HepG2 (cell line): ENCODE measurements around the gene FAS. TPM values are rescaled to one million over a fixed set of nuclear protein-coding genes. Genes with fewer than 3 reads are reported as not detected.

ENCODE experiments used
- ATAC-seq: fragments of 200-7000 bp; cut with Tn5 transposase; 3 replicates; pipeline ENCODE4 v1.9.1; 2020; ENCODE audit warnings: mild to moderate bottlenecking, moderate library complexity
- BruUV-seq: library from RNA; stranded (reverse); fragments of 400-500 nt; replicated peaks from 2 replicates; lab custom pipeline; 2021; lab: Mats Ljungman, UMichigan
- CTCF ChIA-PET: fragments of 300-600 bp; formaldehyde crosslinking; extraction: SDS; loops from one replicate; lab custom pipeline; 2021; ENCODE audit warnings: low total read pairs, inconsistent platforms, low intra/inter-chr PET ratio; lab: Yijun Ruan, JAX
- POLR2A ChIA-PET: fragments of 350-600 bp; sonication (Branson Sonifier 250); formaldehyde crosslinking; loops from one replicate; lab custom pipeline; 2020; ENCODE audit warnings: antibody characterized with exemption, inconsistent platforms; lab: Yijun Ruan, JAX
- DNase-seq: peaks from one replicate; pipeline ENCODE4 v3.0.0-alpha.2; 2015; ENCODE audit warnings: low spot score
- FAIRE-seq: peaks from 3 replicates; lab custom pipeline; 2011; peaks lifted over from hg19 to GRCh38; lab: Jason Lieb, UNC
- H2AFZ ChIP-seq: one replicate; pipeline ENCODE4 v1.6.1; 2011; ENCODE audit warnings: low read length, inconsistent platforms
- H3K27ac ChIP-seq: fragments of 300-600 bp; 3 replicates; pipeline ENCODE4 v1.8.0; 2011; ENCODE audit warnings: mixed run types, mild to moderate bottlenecking, mixed read lengths, low read length, inconsistent platforms; ENCODE audit not compliant: insufficient read depth; ENCODE audit errors: extremely low read length
- H3K27me3 ChIP-seq, 2 experiments: fragments of 200-600 bp in 1 of 2; 2 replicates in 1 of 2; 3 replicates in 1 of 2; pipeline versions ENCODE4 v1.6.0 to v1.8.0; 2011; ENCODE audit warnings: low read length in 2 of 2, mild to moderate bottlenecking in 2 of 2, moderate library complexity in 2 of 2, inconsistent platforms in 1 of 2; ENCODE audit not compliant: insufficient read depth in 2 of 2, control insufficient read depth in 1 of 2
- H3K36me3 ChIP-seq, 2 experiments: fragments of 200-600 bp in 1 of 2; replicated peaks in 1 of 2; 2 replicates in 1 of 2; 3 replicates in 1 of 2; pipeline versions ENCODE4 v1.5.1 to v1.8.0; 2011; ENCODE audit warnings: low read length in 2 of 2, inconsistent platforms in 1 of 2; ENCODE audit not compliant: insufficient read depth in 2 of 2, control insufficient read depth in 1 of 2
- H3K4me1 ChIP-seq: 2 replicates; pipeline ENCODE4 v1.5.1; 2012; ENCODE audit warnings: low read length, inconsistent platforms; ENCODE audit not compliant: insufficient read depth
- H3K4me2 ChIP-seq: 2 replicates; pipeline ENCODE4 v1.6.0; 2011; ENCODE audit warnings: low read depth, low read length, inconsistent platforms
- H3K4me3 ChIP-seq, 3 experiments: fragments of 200-600 bp in 1 of 3; sonication (generic), shearing (Covaris generic) in 1 of 3; replicated peaks in 1 of 3; 2 replicates each; pipeline ENCODE4 v1.5.1; 2011 to 2016; ENCODE audit warnings: low read length in 3 of 3, inconsistent platforms in 2 of 3, low read depth in 2 of 3, mild to moderate bottlenecking in 2 of 3, control low read depth in 1 of 3, mixed read lengths in 1 of 3; ENCODE audit not compliant: insufficient read depth in 1 of 3
- H3K79me2 ChIP-seq: one replicate; pipeline ENCODE4 v1.6.1; 2011; ENCODE audit warnings: low read length, inconsistent platforms; ENCODE audit not compliant: insufficient read depth
- H3K9ac ChIP-seq: 2 replicates; pipeline ENCODE4 v1.6.0; 2011; ENCODE audit warnings: mild to moderate bottlenecking, low read depth, low read length, inconsistent platforms; ENCODE audit not compliant: insufficient read depth
- H3K9me3 ChIP-seq: 2 replicates; pipeline ENCODE4 v1.5.1; 2012; ENCODE audit warnings: mild to moderate bottlenecking, low read length
- H4K20me1 ChIP-seq: 2 replicates; pipeline ENCODE4 v1.6.0; 2011; ENCODE audit warnings: inconsistent platforms, mild to moderate bottlenecking, low read length, moderate library complexity; ENCODE audit not compliant: insufficient read depth
- GMEB2 ChIP-seq: IDR thresholded peaks from 2 replicates; pipeline ENCODE4 v1.6.1; 2016; ENCODE audit warnings: missing biosample characterization, missing genetic modification reagents, low read depth
- ONECUT2 ChIP-seq: sonication (generic); formaldehyde crosslinking; IDR thresholded peaks from 2 replicates; pipeline ENCODE4 v1.4.0; 2020; ENCODE audit warnings: missing genetic modification reagents
- PHF20 ChIP-seq: sonication (generic); formaldehyde crosslinking; IDR thresholded peaks from 2 replicates; pipeline ENCODE4 v1.5.0; 2020; ENCODE audit warnings: mild to moderate bottlenecking, missing genetic modification reagents
- PHF5A ChIP-seq: IDR thresholded peaks from one replicate; pipeline ENCODE4 v1.6.1; 2018; ENCODE audit warnings: low read depth, missing genetic modification reagents; ENCODE audit not compliant: unreplicated experiment
- TBX2 ChIP-seq: sonication (generic); formaldehyde crosslinking; IDR thresholded peaks from 2 replicates; pipeline ENCODE4 v1.5.0; 2020; ENCODE audit warnings: missing genetic modification reagents, mild to moderate bottlenecking, borderline replicate concordance
- TFE3 ChIP-seq: IDR thresholded peaks from 2 replicates; pipeline ENCODE4 v1.6.1; 2016
- ZBTB38 ChIP-seq: sonication (generic); formaldehyde crosslinking; IDR thresholded peaks from 2 replicates; pipeline ENCODE4 v1.5.1; 2020; ENCODE audit warnings: mild to moderate bottlenecking, missing genetic modification reagents
- ZBTB8A ChIP-seq: sonication (generic); formaldehyde crosslinking; IDR thresholded peaks from 2 replicates; pipeline ENCODE4 v1.4.0; 2020; ENCODE audit warnings: mild to moderate bottlenecking, low read depth, missing genetic modification reagents, borderline replicate concordance
- ZNF317 ChIP-seq: sonication (generic); formaldehyde crosslinking; IDR thresholded peaks from 2 replicates; pipeline ENCODE4 v1.5.0; 2020; ENCODE audit warnings: mild to moderate bottlenecking, missing genetic modification reagents
- ZNF709 ChIP-seq: sonication (generic); formaldehyde crosslinking; IDR thresholded peaks from 2 replicates; pipeline ENCODE4 v1.5.0; 2020; ENCODE audit warnings: mild to moderate bottlenecking, missing genetic modification reagents
- WGBS: methylation state at CpG from one replicate; pipeline ENCODE4 v1.1.6; 2017; ENCODE audit warnings: low lambda C conversion rate; 5-methylcytosine and 5-hydroxymethylcytosine counted together
- in situ Hi-C: cut with HindIII; loops from 2 replicates; pipeline ENCODE4 v1.10.0; 2017; ENCODE audit warnings: low pct_unique_long_range_greater_than_20kb; ENCODE audit not compliant: extremely low pct_ligation_motif_present
- intact Hi-C: fragments of 100-400 bp; cut with micrococcal nuclease; formaldehyde crosslinking; loops from one replicate; pipeline ENCODE4 v1.10.0; 2022; ENCODE audit not compliant: unreplicated experiment
- polyA plus RNA-seq, 8 experiments: library from polyadenylated mRNA; depleted of rRNA in 3 of 8; stranded (reverse) in 7 of 8; unstranded in 1 of 8; fragments of >200 nt; fragmentation: Illumina TruSeq in 4 of 8; extraction: Trizol in 4 of 8; gene quantifications; 2 replicates each; pipeline versions ENCODE4 v1.2.1 to v1.2.3, GENCODE V29; 2011 to 2016; ENCODE audit warnings: low read depth in 4 of 8, missing spikeins in 1 of 8, mixed read lengths in 1 of 8; ENCODE audit not compliant: insufficient read depth in 1 of 8
- total RNA-seq, 5 experiments: library from RNA; depleted of rRNA; stranded (reverse); fragments of >200 nt; fragmentation: Illumina TruSeq; extraction: Trizol; gene quantifications; 2 replicates each; pipeline ENCODE4 v1.2.3, GENCODE V29; 2016; ENCODE audit warnings: low read depth in 1 of 5
- TF ChIP-seq, protein P1 (sequence below): sonication (generic); formaldehyde crosslinking; IDR thresholded peaks from 2 replicates; pipeline ENCODE4 v1.4.0; 2020; ENCODE audit warnings: mild to moderate bottlenecking, low read depth, missing genetic modification reagents
- TF ChIP-seq, protein P2 (sequence below): sonication (generic); formaldehyde crosslinking; IDR thresholded peaks from 2 replicates; pipeline ENCODE4 v1.4.0; 2020; ENCODE audit warnings: mild to moderate bottlenecking, missing genetic modification reagents

Gene FAS
- total and polyA plus RNA-seq, 2 of the 13 experiments (the other 11 are each of a cell fraction or from before 2014, with no cell fraction given) = 5.9 to 17.9 TPM

- no peak overlapping the region for H3K4me3 ChIP-seq
- intact Hi-C loops = loop anchor here (1.0 to 10.0 kb wide), 4 partner anchors 9 to 526 kb away; no protein-coding TSS in a partner anchor
- DNase-seq (no peak), FAIRE-seq (no peak), ATAC-seq (no peak)
- 84% methylated on average over 2 of the region's 2 CpGs for WGBS
- H2AFZ ChIP-seq = no peak overlapping the region
- no peaks in the 10 kb centered on the region for H4K20me1 ChIP-seq
- no peaks in the 10 kb centered on the region for H3K27me3 ChIP-seq
- H3K4me2 ChIP-seq = no peak overlapping the region
- H3K4me1 ChIP-seq = no peaks in the 10 kb centered on the region
- CTCF ChIA-PET = interaction anchor here (1.1 to 2.8 kb wide), 3 partner anchors 180 to 188 kb away, joined by 4 to 26 read pairs (median 17); no protein-coding TSS in a partner anchor
- no peaks in the 10 kb centered on the region for H3K36me3 ChIP-seq
- in situ Hi-C loops = no loop called here
- no peak overlapping the region for H3K9ac ChIP-seq
- no peaks in the 10 kb centered on the region for H3K9me3 ChIP-seq
- H3K27ac ChIP-seq = no peak overlapping the region
- H3K79me2 ChIP-seq = no peaks in the 10 kb centered on the region
- POLR2A ChIA-PET = no interaction called here
- no TSS peak for BruUV-seq
- no peak for TF ChIP-seq TFE3 (CRISPR knock-in tag)
- no peak for TF ChIP-seq ONECUT2
- TF ChIP-seq PHF20 (CRISPR knock-in tag) = no peak
- TF ChIP-seq TBX2 = no peak
- TF ChIP-seq GMEB2 (CRISPR knock-in tag) = no peak
- TF ChIP-seq PHF5A (CRISPR knock-in tag) = no peak
- TF ChIP-seq ZNF709 = no peak
- TF ChIP-seq, protein P1, sequence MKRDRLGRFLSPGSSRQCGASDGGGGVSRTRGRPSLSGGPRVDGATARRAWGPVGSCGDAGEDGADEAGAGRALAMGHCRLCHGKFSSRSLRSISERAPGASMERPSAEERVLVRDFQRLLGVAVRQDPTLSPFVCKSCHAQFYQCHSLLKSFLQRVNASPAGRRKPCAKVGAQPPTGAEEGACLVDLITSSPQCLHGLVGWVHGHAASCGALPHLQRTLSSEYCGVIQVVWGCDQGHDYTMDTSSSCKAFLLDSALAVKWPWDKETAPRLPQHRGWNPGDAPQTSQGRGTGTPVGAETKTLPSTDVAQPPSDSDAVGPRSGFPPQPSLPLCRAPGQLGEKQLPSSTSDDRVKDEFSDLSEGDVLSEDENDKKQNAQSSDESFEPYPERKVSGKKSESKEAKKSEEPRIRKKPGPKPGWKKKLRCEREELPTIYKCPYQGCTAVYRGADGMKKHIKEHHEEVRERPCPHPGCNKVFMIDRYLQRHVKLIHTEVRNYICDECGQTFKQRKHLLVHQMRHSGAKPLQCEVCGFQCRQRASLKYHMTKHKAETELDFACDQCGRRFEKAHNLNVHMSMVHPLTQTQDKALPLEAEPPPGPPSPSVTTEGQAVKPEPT (CRISPR knock-in tag) = no peak
- no peak for TF ChIP-seq ZBTB8A (CRISPR knock-in tag)
- TF ChIP-seq, protein P2, sequence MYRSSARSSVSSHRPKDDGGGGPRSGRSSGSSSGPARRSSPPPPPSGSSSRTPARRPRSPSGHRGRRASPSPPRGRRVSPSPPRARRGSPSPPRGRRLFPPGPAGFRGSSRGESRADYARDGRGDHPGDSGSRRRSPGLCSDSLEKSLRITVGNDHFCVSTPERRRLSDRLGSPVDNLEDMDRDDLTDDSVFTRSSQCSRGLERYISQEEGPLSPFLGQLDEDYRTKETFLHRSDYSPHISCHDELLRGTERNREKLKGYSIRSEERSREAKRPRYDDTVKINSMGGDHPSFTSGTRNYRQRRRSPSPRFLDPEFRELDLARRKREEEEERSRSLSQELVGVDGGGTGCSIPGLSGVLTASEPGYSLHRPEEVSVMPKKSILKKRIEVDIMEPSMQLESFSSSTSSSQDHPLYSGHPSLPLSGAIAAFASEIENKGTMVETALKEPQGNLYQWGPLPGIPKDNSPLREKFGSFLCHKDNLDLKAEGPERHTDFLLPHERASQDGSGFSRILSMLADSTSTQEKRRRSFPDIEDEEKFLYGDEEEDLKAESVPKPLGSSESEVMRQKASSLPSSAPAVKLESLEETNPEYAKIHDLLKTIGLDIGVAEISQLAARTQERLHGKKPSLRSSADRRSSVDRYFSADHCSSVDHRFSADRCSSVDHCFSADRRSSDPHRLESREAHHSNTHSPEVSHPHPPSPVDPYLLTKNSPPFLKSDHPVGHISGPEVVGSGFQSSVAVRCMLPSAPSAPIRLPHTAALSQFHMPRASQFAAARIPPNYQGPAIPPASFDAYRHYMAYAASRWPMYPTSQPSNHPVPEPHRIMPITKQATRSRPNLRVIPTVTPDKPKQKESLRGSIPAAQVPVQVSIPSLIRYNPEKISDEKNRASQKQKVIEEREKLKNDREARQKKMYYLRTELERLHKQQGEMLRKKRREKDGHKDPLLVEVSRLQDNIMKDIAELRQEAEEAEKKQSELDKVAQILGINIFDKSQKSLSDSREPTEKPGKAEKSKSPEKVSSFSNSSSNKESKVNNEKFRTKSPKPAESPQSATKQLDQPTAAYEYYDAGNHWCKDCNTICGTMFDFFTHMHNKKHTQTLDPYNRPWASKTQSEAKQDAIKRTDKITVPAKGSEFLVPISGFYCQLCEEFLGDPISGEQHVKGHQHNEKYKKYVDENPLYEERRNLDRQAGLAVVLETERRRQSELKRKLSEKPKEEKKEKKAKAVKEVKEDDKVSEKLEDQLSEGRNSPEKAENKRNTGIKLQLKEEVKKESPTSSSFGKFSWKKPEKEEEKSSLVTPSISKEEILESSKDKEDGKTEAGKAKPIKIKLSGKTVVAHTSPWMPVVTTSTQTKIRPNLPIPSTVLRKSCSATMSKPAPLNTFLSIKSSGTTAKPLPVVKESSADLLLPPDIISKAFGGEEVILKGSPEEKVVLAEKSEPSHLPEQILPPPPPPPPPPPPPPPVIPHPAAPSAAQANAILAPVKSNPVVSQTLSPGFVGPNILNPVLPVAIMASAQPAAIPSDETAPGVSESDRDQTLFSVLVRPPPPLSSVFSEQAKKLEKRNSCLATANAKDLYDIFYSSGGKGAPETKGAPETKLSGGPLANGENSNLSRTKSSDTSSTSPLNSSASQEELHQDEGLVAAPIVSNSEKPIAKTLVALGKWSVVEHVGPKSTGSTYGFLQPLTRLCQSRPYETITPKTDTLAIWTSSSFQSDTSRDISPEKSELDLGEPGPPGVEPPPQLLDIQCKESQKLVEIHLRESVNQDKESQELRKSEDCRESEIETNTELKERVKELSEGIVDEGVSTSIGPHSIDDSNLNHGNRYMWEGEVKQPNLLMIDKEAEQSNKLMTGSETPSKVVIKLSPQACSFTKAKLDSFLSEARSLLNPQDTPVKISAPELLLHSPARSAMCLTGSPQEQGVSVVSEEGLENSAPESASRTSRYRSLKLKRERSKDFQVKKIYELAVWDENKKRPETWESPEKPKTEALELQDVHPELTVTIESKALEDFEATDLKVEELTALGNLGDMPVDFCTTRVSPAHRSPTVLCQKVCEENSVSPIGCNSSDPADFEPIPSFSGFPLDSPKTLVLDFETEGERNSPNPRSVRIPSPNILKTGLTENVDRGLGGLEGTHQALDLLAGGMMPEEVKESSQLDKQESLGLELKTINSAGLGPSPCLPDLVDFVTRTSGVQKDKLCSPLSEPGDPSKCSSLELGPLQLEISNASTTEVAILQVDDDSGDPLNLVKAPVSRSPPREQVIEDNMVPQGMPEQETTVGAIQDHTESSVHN (CRISPR knock-in tag) = no peak
- TF ChIP-seq ZBTB38 (CRISPR knock-in tag) = no peak
- no peak for TF ChIP-seq ZNF317 (CRISPR knock-in tag)
These were observed 38.6 kb downstream of the FAS start for GRCh38 chr10:89029181-89029580.
